Lower leg skin (tissue), 4 donors: ENCODE results near the gene PLXNA2. TPM values are rescaled to one million over a fixed set of nuclear protein-coding genes. Genes with fewer than 3 reads are reported as not detected.

ENCODE experiments used
- DNase-seq, 2 donors: peaks; one replicate each; pipeline ENCODE4 v3.0.0-alpha.2; 2019; ENCODE audit warnings: low spot score in 2 of 2
- H3K4me3 ChIP-seq: fragments of 200-600 bp; sonication (generic); 2 replicates; pipeline ENCODE4 v1.5.1; 2017; ENCODE audit warnings: mild to moderate bottlenecking, low read depth; ENCODE audit not compliant: poor library complexity, severe bottlenecking
- CTCF ChIP-seq, 3 donors: fragments of 450-650 bp; IDR thresholded peaks; one replicate each; pipeline ENCODE4 v1.5.1; 2016; ENCODE audit warnings: antibody characterized with exemption in 3 of 3, mild to moderate bottlenecking in 3 of 3, moderate library complexity in 2 of 3
- POLR2A ChIP-seq, 2 donors: fragments of 450-650 bp; IDR thresholded peaks; one replicate each; pipeline ENCODE4 v1.6.1; 2016 to 2017; ENCODE audit warnings: antibody characterized with exemption in 2 of 2, mild to moderate bottlenecking in 1 of 2, moderate library complexity in 1 of 2
- WGBS, 2 donors: methylation state at CpG; one replicate each; pipeline ENCODE4 v1.1.5; 2018; 5-methylcytosine and 5-hydroxymethylcytosine counted together
- intact Hi-C: fragments of 100-400 bp; cut with DNase I; formaldehyde crosslinking; loops from one replicate; pipeline ENCODE4 v1.15.0; 2023; ENCODE audit warnings: low total_unique reads
- total RNA-seq, 4 donors: library from RNA; depleted of rRNA; stranded (reverse); fragments of >200 nt; gene quantifications; one replicate each; pipeline ENCODE4 v1.1.0, GENCODE V29; 2016

The PLXNA2 gene
- total RNA-seq, 4 donors from 2014 or later: 27.4 to 44.2 (median 36.9) TPM

GRCh38 chr1:208068407-208068806, 175.8 kb downstream of the PLXNA2 start:
- WGBS, 2 donors: 94 to 97% methylated on average over 7 of the region's 7 CpGs
- intact Hi-C loops: no loop called here
- no peak for TF ChIP-seq CTCF (IDR thresholded peaks at IDR 0.05)
- no peak for TF ChIP-seq POLR2A (IDR thresholded peaks at IDR 0.05)

GRCh38 chr1:208066583-208066982, 177.6 kb downstream of the PLXNA2 start:
- TF ChIP-seq POLR2A (IDR thresholded peaks at IDR 0.05) (no peak), CTCF (IDR thresholded peaks at IDR 0.05) (no peak)
- no peak for DNase-seq
- intact Hi-C loops: no loop called here
- no peak overlapping the region for H3K4me3 ChIP-seq
- 87 to 92% methylated on average over 1 of the region's 1 CpG for WGBS, 2 donors

More at GRCh38 chr1:208068407-208068806, 175.8 kb downstream of the PLXNA2 start:
- DNase-seq: no peak
- H3K4me3 ChIP-seq: no peak overlapping the region

GRCh38 chr1:208065862-208066261, 178.3 kb downstream of the PLXNA2 start:
- intact Hi-C loops: no loop called here
- no peak for DNase-seq
- no peak for TF ChIP-seq POLR2A (IDR thresholded peaks at IDR 0.05)
- TF ChIP-seq CTCF (IDR thresholded peaks at IDR 0.05): no peak
- no peak overlapping the region for H3K4me3 ChIP-seq

GRCh38 chr1:208061632-208062031, 182.6 kb downstream of the PLXNA2 start:
- 68 to 72% methylated on average over 3 of the region's 3 CpGs for whole genome bisulfite sequencing, 2 donors
- H3K4me3 ChIP-seq: no peak overlapping the region
- intact Hi-C loops: no loop called here
- DNase-seq: no peak
- TF ChIP-seq POLR2A (IDR thresholded peaks at IDR 0.05): no peak
- TF ChIP-seq CTCF (IDR thresholded peaks at IDR 0.05): no peak

- 88 to 92% methylated on average over 4 of the region's 4 CpGs for WGBS, 2 donors
- H3K4me3 ChIP-seq: no peak overlapping the region
- intact Hi-C loops: no loop called here
- no peak for DNase-seq
- TF ChIP-seq CTCF (IDR thresholded peaks at IDR 0.05) (no peak), POLR2A (IDR thresholded peaks at IDR 0.05) (no peak)
Observed at GRCh38 chr1:208061118-208061517, 183.1 kb downstream of the PLXNA2 start.

- DNase-seq: no peak
- TF ChIP-seq CTCF (IDR thresholded peaks at IDR 0.05) (no peak), POLR2A (IDR thresholded peaks at IDR 0.05) (no peak)
- intact Hi-C loops: no loop called here
- no peak overlapping the region for H3K4me3 ChIP-seq
- 92% methylated on average over 17 of the region's 17 CpGs for WGBS, 2 donors
Observed at GRCh38 chr1:208060215-208060869, 183.8 kb downstream of the PLXNA2 start.
